DLD1 (cell line): Measurements from ENCODE around the gene PACSIN3.

Source experiments
- in situ Hi-C: cut with HindIII; loops from 2 replicates; pipeline ENCODE4 v1.10.0; 2017; ENCODE audit warnings: low sequenced_read_pairs

The PACSIN3 gene

GRCh38 chr11:47154616-47155570 lies 31.3 kb downstream of the PACSIN3 start:
- in situ Hi-C loops = no loop called here

GRCh38 chr11:47152953-47153950 lies 33.0 kb downstream of the PACSIN3 start:
- in situ Hi-C loops = no loop called here

- in situ Hi-C loops = no loop called here
Measured at GRCh38 chr11:47152126-47152952, 33.9 kb downstream of the PACSIN3 start.

GRCh38 chr11:47149782-47150181 lies 36.5 kb downstream of the PACSIN3 start:
- in situ Hi-C loops = no loop called here

GRCh38 chr11:47148903-47149531 lies 37.2 kb downstream of the PACSIN3 start:
- in situ Hi-C loops = no loop called here

- in situ Hi-C loops = no loop called here
Measured at GRCh38 chr11:47148270-47148669, 38.0 kb downstream of the PACSIN3 start.

GRCh38 chr11:47147681-47148080 lies 38.6 kb downstream of the PACSIN3 start:
- in situ Hi-C loops = no loop called here

- in situ Hi-C loops = no loop called here
Measured at GRCh38 chr11:47147250-47147649, 39.0 kb downstream of the PACSIN3 start.

- in situ Hi-C loops = no loop called here
Measured at GRCh38 chr11:47144541-47144940, 41.7 kb downstream of the PACSIN3 start.

- in situ Hi-C loops = no loop called here
Measured at GRCh38 chr11:47143322-47143721, 42.9 kb downstream of the PACSIN3 start.

GRCh38 chr11:47139878-47140277 lies 46.4 kb downstream of the PACSIN3 start:
- in situ Hi-C loops = loop anchor here (5.0 kb wide), 1 partner anchor 53 kb away; no protein-coding TSS in a partner anchor

- in situ Hi-C loops = loop anchor here (5.0 kb wide), 1 partner anchor 50 kb away; no protein-coding TSS in a partner anchor
Measured at GRCh38 chr11:47137476-47137875, 48.8 kb downstream of the PACSIN3 start.

- in situ Hi-C loops = loop anchor here (5.0 kb wide), 1 partner anchor 50 kb away; no protein-coding TSS in a partner anchor
Measured at GRCh38 chr11:47136921-47137320, 49.3 kb downstream of the PACSIN3 start.

GRCh38 chr11:47136327-47136726 lies 49.9 kb downstream of the PACSIN3 start:
- in situ Hi-C loops = loop anchor here (5.0 kb wide), 1 partner anchor 49 kb away; no protein-coding TSS in a partner anchor

GRCh38 chr11:47132981-47133380 lies 53.3 kb downstream of the PACSIN3 start:
- in situ Hi-C loops = no loop called here

- in situ Hi-C loops = no loop called here
Measured at GRCh38 chr11:47132490-47132889, 53.7 kb downstream of the PACSIN3 start.

- in situ Hi-C loops = no loop called here
Measured at GRCh38 chr11:47131136-47131535, 55.1 kb downstream of the PACSIN3 start.

- in situ Hi-C loops = no loop called here
Measured at GRCh38 chr11:47130543-47130942, 55.7 kb downstream of the PACSIN3 start.
